ELF-1 (cell line): ENCODE measurements around the gene TSPY4.
"Not testable (repeated sequence)": the region's sequence is repeated elsewhere in the genome, so short reads cannot be mapped to it uniquely, and the experiment has no call there.

Experiments used
- DNase-seq: peaks from one replicate; pipeline ENCODE4 v3.0.0-alpha.2; 2016; ENCODE audit warnings: low read depth, low spot score

TSPY4 gene

GRCh38 chrY:9337164-9337563 lies at the start of gene TSPY4:
TSS of gene TSPY4 (plus strand) at chrY:9337464. CDS start at chrY:9337510, 46 bp downstream.
- DNase-seq, result not testable (repeated sequence)

- DNase-seq, result no peak
Observed at GRCh38 chrY:9320996-9321395, 16.3 kb upstream of the TSPY4 start.

- DNase-seq, result not testable (repeated sequence)
Observed at GRCh38 chrY:9357497-9357896, 20.2 kb downstream of the TSPY4 start, which contains the start of gene TSPY8. TSS of gene TSPY8 (plus strand) at chrY:9357797. CDS start at chrY:9357843, 46 bp downstream.
